Fibroblast of mammary gland (primary cell): ENCODE data around the gene TTBK2.

ENCODE experiments used
- DNase-seq: peaks from one replicate; pipeline ENCODE4 v3.0.0-alpha.2; 2010; ENCODE audit warnings: low read depth
- H3K4me3 ChIP-seq: 2 replicates; pipeline ENCODE4 v1.5.1; 2011; ENCODE audit warnings: low read depth, mild to moderate bottlenecking, low read length, moderate library complexity; ENCODE audit not compliant: control insufficient read depth
- TF ChIP-seq, protein P1 (sequence below): conservative IDR thresholded peaks from 2 replicates; pipeline ENCODE4 v1.5.1; 2011; ENCODE audit warnings: low read depth, low read length, inconsistent platforms; ENCODE audit not compliant: control insufficient read depth, insufficient read depth

Gene TTBK2

DNA sequence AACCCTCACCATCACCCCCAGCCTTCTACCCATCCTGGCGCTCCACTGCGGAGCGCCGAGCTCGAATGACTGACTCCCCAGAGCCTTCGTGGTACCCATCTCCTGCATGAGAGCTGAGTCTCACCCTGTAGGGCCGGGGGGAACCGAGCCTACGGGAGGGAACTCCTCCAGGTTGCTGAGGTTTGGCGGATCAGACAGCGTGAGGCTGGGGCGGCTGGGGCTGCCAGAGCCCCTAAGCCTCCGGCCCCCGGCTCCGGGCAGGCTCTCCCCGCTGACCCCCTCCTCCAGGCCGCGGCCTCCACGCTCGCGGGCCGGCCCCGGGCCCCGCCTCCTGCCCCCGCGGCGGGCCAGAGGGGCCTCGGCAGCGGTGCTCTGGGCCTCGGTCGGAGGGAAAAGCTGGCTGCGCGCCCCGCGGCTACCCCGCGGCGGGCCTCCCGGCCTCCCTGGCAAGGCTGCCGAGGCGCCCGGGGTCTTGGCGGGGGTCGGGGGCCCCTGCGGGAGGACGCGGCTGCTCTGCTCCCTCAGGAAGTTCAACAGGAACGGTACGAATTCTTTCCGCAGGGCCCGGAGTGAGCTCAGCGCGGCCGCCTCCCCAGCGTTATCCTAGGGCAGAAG lies 184.3 kb downstream of the TTBK2 start:
- H3K4me3 ChIP-seq = peak overlapping the region; percentile 74
- DNase-seq = peak; percentile 8
- TF ChIP-seq, protein P1, sequence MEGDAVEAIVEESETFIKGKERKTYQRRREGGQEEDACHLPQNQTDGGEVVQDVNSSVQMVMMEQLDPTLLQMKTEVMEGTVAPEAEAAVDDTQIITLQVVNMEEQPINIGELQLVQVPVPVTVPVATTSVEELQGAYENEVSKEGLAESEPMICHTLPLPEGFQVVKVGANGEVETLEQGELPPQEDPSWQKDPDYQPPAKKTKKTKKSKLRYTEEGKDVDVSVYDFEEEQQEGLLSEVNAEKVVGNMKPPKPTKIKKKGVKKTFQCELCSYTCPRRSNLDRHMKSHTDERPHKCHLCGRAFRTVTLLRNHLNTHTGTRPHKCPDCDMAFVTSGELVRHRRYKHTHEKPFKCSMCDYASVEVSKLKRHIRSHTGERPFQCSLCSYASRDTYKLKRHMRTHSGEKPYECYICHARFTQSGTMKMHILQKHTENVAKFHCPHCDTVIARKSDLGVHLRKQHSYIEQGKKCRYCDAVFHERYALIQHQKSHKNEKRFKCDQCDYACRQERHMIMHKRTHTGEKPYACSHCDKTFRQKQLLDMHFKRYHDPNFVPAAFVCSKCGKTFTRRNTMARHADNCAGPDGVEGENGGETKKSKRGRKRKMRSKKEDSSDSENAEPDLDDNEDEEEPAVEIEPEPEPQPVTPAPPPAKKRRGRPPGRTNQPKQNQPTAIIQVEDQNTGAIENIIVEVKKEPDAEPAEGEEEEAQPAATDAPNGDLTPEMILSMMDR = no peak

DNA sequence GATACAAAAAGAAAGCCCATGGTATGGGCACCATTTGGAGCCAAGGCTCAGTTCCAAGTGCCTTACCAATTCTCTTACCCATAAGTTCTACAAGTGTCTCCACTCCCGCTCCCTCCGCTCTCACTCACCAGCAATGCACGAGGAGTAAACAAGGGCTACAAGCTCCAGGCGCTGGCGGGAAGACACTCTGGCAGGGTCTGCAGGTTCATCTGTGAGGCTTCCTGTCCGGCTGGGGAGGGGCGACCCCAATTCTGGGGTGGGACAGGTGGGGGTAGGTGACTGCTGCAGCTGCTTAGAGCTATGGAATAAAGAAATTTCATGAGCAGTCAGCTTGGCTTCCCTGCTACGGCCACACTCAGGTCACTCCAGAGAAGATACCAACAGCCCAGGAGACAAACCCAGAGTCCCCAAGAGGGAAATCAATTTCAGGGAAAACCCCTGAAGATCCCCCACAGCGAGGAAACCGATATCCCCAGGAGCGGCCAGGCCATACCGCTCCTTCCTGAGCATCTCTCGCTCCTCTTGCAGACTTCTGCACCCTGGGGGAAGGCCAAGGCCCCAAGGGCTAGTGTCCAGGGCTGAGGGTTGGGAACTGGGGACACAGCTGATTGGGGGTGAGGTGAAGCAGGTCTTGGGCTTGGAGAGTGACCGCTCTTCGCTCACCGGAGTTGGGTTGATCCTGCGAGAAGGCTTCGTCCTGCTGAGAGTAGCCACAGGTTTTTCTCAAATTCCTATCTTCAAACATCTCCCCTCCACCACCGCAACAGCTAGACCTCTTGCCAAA lies 185.0 kb downstream of the TTBK2 start:
- TF ChIP-seq, protein P1 = no peak

DNA sequence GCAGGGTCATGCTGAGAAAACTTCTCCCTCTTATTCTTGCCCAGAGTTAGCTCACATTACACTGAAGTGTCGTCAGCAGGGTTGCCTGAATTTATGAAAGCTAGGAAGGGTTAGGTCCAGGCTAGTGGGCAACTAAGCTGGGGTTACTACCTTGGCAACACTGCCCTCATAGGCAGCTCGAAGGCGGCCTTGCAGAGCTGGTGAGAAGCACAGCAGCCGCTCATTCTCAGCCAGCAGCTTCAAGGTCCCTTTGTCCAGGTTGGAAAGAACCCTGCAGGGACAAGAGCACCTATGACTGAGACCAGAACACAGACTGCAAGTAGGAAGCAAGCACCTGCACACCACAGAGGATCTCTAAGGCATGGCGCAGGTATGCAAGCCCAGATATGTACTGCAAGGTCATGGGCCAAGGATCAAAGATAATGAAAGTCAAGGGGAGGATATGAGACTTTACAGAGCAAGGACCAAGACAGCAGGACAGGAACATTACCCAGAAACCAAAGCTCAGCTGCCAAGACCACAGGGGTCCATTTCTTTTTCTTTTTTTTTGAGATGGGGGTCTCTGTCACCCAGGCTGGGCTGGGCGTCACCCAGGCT lies 186.4 kb downstream of the TTBK2 start:
- TF ChIP-seq, protein P1 = no peak
- DNase-seq = no peak
- no peak overlapping the region for H3K4me3 ChIP-seq

More for the DNA sequence above, 185.0 kb downstream of the TTBK2 start:
- no peak for DNase-seq
- peak overlapping the region; percentile 74 for H3K4me3 ChIP-seq

DNA sequence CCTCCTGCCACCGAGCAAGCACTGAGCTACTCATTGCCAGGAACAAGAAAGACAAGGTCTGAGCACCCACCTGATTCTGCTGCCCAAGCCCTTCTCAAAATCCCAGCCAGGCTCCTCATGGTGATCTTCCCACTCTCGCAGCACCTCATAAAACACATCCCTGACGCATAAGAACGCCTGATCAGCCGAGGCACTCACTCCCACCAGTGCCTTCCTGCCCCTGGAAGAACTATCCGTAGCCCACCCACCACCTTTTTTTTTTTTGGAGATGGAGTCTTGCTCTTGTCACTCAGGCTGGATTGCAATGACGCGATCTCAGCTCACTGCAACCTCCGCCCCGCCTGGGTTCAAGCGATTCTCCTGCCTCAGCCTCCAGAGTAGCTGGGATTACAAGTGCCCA lies 187.6 kb downstream of the TTBK2 start:
- no peak overlapping the region for H3K4me3 ChIP-seq
- no peak for DNase-seq
- TF ChIP-seq, protein P1 = no peak

DNA sequence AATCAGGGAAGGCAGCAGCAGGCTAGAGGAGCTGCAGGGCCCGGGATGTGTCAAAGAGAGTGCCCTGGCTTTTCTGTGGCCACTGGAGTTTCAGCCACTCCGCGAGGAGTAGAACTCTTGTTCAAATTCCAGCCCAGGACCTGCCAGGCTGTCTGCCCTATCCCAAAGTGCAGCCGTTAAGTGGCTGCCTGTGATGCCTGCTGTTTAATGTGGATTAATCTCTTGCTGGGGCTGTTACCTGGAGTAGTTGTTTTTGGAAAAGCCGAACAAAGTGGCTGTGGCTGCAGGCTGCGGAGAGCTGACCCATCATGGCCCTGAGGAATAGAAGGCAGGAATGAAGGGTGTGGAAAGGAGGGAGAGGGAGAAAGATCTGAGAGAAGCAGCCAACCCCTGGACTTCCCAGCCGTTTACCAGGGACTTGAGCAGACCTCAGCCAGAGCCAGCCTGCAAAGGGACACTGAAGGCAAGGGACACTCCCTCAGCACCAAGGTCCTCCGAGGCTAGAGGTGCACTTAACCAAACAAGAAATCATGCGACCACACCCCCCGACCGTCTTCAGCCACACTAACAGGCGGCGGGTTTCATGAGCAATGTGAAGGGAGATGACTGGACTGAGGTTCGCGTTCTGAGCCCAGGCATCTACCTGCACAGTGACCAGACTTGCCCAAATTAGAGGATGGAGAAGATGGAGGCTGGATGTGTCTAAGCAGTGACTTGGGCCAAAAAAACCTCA lies 188.3 kb downstream of the TTBK2 start:
- H3K4me3 ChIP-seq = no peak overlapping the region
- TF ChIP-seq, protein P1 = no peak
- DNase-seq = no peak

DNA sequence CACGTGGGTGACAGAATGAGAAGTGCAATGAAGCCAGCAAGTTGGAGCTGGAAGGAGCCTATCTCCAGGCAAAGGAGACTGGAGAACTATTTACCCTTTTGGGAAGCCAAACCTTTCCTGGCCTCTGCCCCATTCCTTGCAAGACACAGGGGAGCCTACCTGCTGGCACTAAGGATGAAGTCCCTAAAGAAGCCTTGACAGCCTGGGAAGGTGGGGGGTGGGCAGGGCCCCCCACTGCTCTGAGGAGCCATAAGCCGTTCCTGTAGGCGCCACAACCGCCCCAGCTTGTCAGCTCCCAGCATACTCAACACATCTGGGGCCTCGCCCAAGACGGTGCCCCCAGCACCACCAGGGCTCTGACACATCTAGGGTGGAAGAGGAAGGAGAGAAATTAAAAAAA lies 189.1 kb downstream of the TTBK2 start:
- DNase-seq = no peak
- H3K4me3 ChIP-seq = no peak overlapping the region
- TF ChIP-seq, protein P1 = no peak
